ENCODE data around the gene ITGA8. TPM values are rescaled to one million over a fixed set of nuclear protein-coding genes. Genes with fewer than 3 reads are reported as not detected.

The ITGA8 gene
- total and polyA plus RNA-seq, 2 of the 13 experiments (the other 11 are each of a cell fraction or from before 2014, with no cell fraction given), result not detected

GRCh38 chr10:15601819-15602218, 117.9 kb downstream of the ITGA8 start:
- no peak for FAIRE-seq
- no TSS peak for BruUV-seq (replicated peaks)
- Histone ChIP-seq H3K9me3 (ENCODE audit: low read length) (no peaks in the 10 kb centered on the region), H3K36me3 (replicated peaks in 1 of 2; ENCODE audit: control insufficient read depth in 1 of 2, insufficient read depth in 2 of 2, low read length in 2 of 2) (no peaks in the 10 kb centered on the region), H3K9ac (ENCODE audit: insufficient read depth, low read depth, low read length) (no peak overlapping the region), H4K20me1 (ENCODE audit: insufficient read depth, low read length) (no peaks in the 10 kb centered on the region), H3K79me2 (ENCODE audit: insufficient read depth, low read length) (no peaks in the 10 kb centered on the region), H3K4me3 (replicated peaks in 1 of 3; ENCODE audit: insufficient read depth in 1 of 3, low read depth in 2 of 3, low read length in 3 of 3) (no peak overlapping the region), H3K4me2 (ENCODE audit: low read depth, low read length) (no peak overlapping the region), H3K27me3 (ENCODE audit: control insufficient read depth in 1 of 2, insufficient read depth in 2 of 2, low read length in 2 of 2) (peaks cover 1 to 26% of the 10 kb centered on the region in 2 experiments; a peak in 2 of 5 replicates), H3K4me1 (ENCODE audit: insufficient read depth, low read length) (no peaks in the 10 kb centered on the region), H3K27ac (ENCODE audit: extremely low read length, insufficient read depth, low read length) (no peak overlapping the region), H2AFZ (ENCODE audit: low read length) (no peak overlapping the region)
- WGBS (ENCODE audit: low lambda C conversion rate), result 29% methylated on average over 1 of the region's 1 CpG
- DNase-seq (ENCODE audit: low spot score), result no peak
- in situ Hi-C loops (cut with HindIII; ENCODE audit: extremely low pct_ligation_motif_present, low pct_unique_long_range_greater_than_20kb) (no loop called here), intact Hi-C loops (cut with micrococcal nuclease; ENCODE audit: unreplicated experiment) (no loop called here)
- TF ChIP-seq CSRNP2 (CRISPR knock-in tag; conservative IDR thresholded peaks at IDR 0.05; ENCODE audit: low read depth), result no peak
- TF ChIP-seq FOXP1 (IDR thresholded peaks at IDR 0.05), result no peak
- no peak for TF ChIP-seq FOXP1 (CRISPR knock-in tag; IDR thresholded peaks at IDR 0.05)
- no peak for TF ChIP-seq ZNF577 (CRISPR knock-in tag; IDR thresholded peaks at IDR 0.05; ENCODE audit: borderline replicate concordance, low read depth)
- TF ChIP-seq HNF1B (CRISPR knock-in tag; IDR thresholded peaks at IDR 0.05), result no peak
- no peak for TF ChIP-seq ZNF136 (CRISPR knock-in tag; IDR thresholded peaks at IDR 0.05; ENCODE audit: low read depth)
- TF ChIP-seq ZSCAN20 (CRISPR knock-in tag; IDR thresholded peaks at IDR 0.05; ENCODE audit: borderline replicate concordance), result no peak
- no peak for TF ChIP-seq CAMTA2 (CRISPR knock-in tag; IDR thresholded peaks at IDR 0.05; ENCODE audit: borderline replicate concordance)
- no peak for TF ChIP-seq MTF1 (CRISPR knock-in tag; IDR thresholded peaks at IDR 0.05)
- TF ChIP-seq HHEX (CRISPR knock-in tag; IDR thresholded peaks at IDR 0.05), result no peak
- ChIA-PET POLR2A (no interaction called here), CTCF (ENCODE audit: low intra/inter-chr PET ratio, low total read pairs) (no interaction called here)
- ATAC-seq, result no peak

Measured in HepG2 (cell line).